ENCODE results near the gene PTEN.

Gene PTEN

DNA sequence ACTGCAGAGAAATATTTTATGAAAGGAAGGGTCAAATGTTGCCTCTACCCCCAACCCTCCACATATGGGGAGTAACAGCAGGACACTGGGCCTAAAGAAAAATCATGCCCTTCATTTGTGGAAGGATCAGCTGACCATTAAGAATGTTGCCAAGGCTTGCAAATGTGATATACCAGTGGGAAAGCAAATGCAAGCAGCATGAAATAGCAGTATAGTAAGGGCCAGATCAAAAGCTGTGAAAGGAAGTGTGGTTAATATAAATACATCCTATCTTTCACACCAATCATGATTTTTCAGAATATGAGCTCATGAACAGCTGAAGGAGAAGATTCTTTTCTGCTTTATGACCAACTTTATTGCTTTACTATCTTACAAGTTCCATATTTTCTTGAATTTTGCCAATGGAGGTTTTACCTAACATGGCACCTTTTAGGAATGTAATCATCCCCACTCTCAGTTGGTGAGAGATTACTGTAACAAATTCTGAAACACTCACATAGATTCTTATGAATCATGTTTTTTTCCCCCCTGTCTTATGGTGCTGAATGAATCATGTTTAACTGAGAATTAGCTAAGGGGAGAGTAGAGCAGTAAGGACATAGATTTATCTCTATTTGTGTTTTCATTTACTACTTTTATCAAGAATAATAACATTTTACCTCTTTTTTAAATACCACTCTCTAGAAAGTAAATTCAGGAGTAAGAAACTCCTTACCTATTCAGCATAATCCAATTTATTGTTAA is 33.3 kb upstream of the PTEN start:
- no peaks in the 10 kb centered on the region for H3K9me3 ChIP-seq (ENCODE audit: insufficient read depth, low read depth, low read length)
- H3K27ac ChIP-seq (ENCODE audit: low read depth, low read length), result no peak overlapping the region
- no peak overlapping the region for H3K9ac ChIP-seq (ENCODE audit: low read depth, low read length)
- H3K36me3 ChIP-seq (ENCODE audit: insufficient read depth, low read length), result no peaks in the 10 kb centered on the region
- H3K4me3 ChIP-seq (ENCODE audit: low read length), result no peak overlapping the region
- H3K27me3 ChIP-seq (ENCODE audit: insufficient read depth, low read length), result no peaks in the 10 kb centered on the region
- no peaks in the 10 kb centered on the region for H3K4me1 ChIP-seq (ENCODE audit: insufficient read depth, low read length)

DNA sequence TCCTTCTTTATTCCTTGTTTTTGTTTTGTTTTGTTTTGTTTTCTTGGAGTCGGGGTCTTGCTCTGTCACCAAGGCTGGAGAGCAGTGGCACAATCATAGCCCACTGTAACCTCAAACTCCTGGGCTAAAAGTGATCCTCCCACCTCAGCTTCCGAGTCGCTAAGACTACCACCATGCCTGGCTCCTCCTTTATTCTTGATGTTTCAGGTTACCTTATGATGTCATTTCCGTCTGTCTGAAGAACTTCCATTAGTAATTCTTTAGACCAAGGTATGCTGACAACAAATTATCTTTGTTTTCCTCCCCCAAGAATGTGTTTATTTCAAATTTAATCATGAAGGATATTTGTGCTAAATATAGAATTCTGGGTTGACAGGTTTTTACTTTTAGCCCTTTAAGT is 27.3 kb upstream of the PTEN start:
- Histone ChIP-seq H3K27ac (ENCODE audit: low read depth, low read length) (no peak overlapping the region), H3K4me3 (ENCODE audit: low read length) (no peak overlapping the region), H3K36me3 (ENCODE audit: insufficient read depth, low read length) (no peaks in the 10 kb centered on the region), H3K9ac (ENCODE audit: low read depth, low read length) (no peak overlapping the region), H3K9me3 (ENCODE audit: insufficient read depth, low read depth, low read length) (no peaks in the 10 kb centered on the region), H3K4me1 (ENCODE audit: insufficient read depth, low read length) (no peaks in the 10 kb centered on the region), H3K27me3 (ENCODE audit: insufficient read depth, low read length) (no peaks in the 10 kb centered on the region)
- 85% methylated on average over 3 of the region's 4 CpGs for WGBS

DNA sequence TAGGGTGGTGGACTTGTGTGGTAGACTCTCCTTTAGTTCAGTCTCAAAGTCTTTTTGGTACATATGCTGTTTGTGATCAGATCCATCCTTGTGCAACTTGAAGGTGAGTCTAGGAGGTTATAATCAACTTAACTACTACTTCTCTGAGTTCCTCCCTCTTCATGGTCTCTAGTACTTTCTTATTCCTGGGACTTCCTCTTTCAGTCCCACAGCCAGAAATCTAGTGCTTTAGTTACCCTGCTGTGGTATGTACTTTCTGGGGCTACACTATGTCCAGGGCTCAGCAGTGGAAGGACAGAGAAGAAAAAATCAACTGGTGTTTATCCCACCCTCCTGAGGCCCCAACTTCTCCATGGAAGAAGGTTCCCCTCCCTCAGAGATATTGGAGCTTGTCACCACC is 26.0 kb upstream of the PTEN start:
- Histone ChIP-seq H3K4me1 (ENCODE audit: insufficient read depth, low read length) (no peaks in the 10 kb centered on the region), H3K27me3 (ENCODE audit: insufficient read depth, low read length) (no peaks in the 10 kb centered on the region), H3K36me3 (ENCODE audit: insufficient read depth, low read length) (no peaks in the 10 kb centered on the region), H3K4me3 (ENCODE audit: low read length) (no peak overlapping the region), H3K9me3 (ENCODE audit: insufficient read depth, low read depth, low read length) (no peaks in the 10 kb centered on the region), H3K27ac (ENCODE audit: low read depth, low read length) (no peak overlapping the region), H3K9ac (ENCODE audit: low read depth, low read length) (no peak overlapping the region)

DNA sequence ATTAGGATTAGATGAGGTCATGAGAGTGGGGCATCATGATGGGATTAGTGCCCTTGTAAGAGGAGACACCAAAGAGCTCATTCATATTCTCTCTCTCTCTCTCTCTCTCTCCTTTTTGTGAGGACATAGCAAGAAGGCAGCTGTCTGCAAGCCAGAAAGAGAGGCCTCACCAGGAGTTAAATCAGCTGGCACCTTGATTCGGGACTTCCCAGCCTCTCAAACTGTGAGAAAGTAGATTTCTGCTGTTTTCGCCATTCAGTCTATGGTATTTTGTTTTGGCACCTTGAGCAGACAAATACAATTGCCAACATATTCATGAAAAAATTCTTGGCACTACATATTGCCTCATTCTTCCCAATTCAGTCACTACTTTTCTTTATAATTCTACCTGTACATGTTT is 24.8 kb upstream of the PTEN start:
- Histone ChIP-seq H3K4me3 (ENCODE audit: low read length) (no peak overlapping the region), H3K4me1 (ENCODE audit: insufficient read depth, low read length) (no peaks in the 10 kb centered on the region), H3K36me3 (ENCODE audit: insufficient read depth, low read length) (no peaks in the 10 kb centered on the region), H3K27me3 (ENCODE audit: insufficient read depth, low read length) (no peaks in the 10 kb centered on the region), H3K9ac (ENCODE audit: low read depth, low read length) (no peak overlapping the region), H3K27ac (ENCODE audit: low read depth, low read length) (no peak overlapping the region), H3K9me3 (ENCODE audit: insufficient read depth, low read depth, low read length) (no peaks in the 10 kb centered on the region)
- WGBS, result 94% methylated on average over 2 of the region's 2 CpGs

DNA sequence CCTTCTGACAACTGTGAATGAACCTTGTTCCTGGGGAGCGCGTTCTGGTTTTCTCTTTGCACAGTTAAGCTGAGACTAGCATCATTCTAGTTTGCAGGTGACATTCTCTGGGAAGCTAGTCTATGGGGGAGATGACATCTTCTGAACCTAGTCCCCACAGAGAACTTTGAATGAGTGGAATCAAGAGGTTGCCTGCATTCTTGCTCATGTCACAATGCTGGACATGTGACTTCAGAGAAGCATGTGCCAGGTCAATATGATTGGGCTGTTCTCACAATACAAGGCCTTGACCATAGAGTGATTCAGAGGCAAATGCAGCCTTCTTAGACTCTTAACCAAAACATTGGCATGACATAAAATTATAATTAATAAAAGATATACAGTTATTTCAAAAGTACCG is 22.2 kb upstream of the PTEN start:
- H3K36me3 ChIP-seq (ENCODE audit: insufficient read depth, low read length), result no peaks in the 10 kb centered on the region

DNA sequence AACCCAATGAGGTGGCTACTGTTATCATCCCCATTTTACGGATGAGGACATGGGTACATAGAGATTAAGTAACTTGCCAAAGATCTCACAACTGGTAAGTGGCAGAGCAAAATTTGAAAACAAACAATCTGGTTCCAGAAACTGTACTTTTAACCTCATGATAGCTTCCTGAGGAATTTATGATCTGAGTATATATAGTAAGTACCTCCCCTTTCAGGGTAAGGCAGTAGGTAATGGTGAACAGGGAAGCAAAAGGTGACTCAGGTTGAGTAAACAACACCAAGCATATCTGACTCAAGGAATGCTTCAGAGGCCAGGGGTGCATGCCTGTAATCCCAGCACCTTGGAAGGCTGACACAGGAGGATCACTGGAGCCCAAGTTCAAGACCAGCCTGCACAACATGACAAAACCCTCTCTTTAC is 21.2 kb upstream of the PTEN start:
- no peaks in the 10 kb centered on the region for H3K4me1 ChIP-seq (ENCODE audit: insufficient read depth, low read length)
- H3K27ac ChIP-seq (ENCODE audit: low read depth, low read length), result no peak overlapping the region
- H3K9ac ChIP-seq (ENCODE audit: low read depth, low read length), result no peak overlapping the region
- H3K27me3 ChIP-seq (ENCODE audit: insufficient read depth, low read length), result no peaks in the 10 kb centered on the region
- no peak overlapping the region for H3K4me3 ChIP-seq (ENCODE audit: low read length)
- no peaks in the 10 kb centered on the region for H3K9me3 ChIP-seq (ENCODE audit: insufficient read depth, low read depth, low read length)
- no peaks in the 10 kb centered on the region for H3K36me3 ChIP-seq (ENCODE audit: insufficient read depth, low read length)
- WGBS, result 93% methylated on average over 1 of the region's 1 CpG

More for the DNA sequence above, 22.2 kb upstream of the PTEN start:
- Histone ChIP-seq H3K27me3 (ENCODE audit: insufficient read depth, low read length) (no peaks in the 10 kb centered on the region), H3K9ac (ENCODE audit: low read depth, low read length) (no peak overlapping the region), H3K4me1 (ENCODE audit: insufficient read depth, low read length) (no peaks in the 10 kb centered on the region), H3K27ac (ENCODE audit: low read depth, low read length) (no peak overlapping the region), H3K9me3 (ENCODE audit: insufficient read depth, low read depth, low read length) (no peaks in the 10 kb centered on the region), H3K4me3 (ENCODE audit: low read length) (no peak overlapping the region)
- WGBS, result 97% methylated on average over 2 of the region's 3 CpGs

DNA sequence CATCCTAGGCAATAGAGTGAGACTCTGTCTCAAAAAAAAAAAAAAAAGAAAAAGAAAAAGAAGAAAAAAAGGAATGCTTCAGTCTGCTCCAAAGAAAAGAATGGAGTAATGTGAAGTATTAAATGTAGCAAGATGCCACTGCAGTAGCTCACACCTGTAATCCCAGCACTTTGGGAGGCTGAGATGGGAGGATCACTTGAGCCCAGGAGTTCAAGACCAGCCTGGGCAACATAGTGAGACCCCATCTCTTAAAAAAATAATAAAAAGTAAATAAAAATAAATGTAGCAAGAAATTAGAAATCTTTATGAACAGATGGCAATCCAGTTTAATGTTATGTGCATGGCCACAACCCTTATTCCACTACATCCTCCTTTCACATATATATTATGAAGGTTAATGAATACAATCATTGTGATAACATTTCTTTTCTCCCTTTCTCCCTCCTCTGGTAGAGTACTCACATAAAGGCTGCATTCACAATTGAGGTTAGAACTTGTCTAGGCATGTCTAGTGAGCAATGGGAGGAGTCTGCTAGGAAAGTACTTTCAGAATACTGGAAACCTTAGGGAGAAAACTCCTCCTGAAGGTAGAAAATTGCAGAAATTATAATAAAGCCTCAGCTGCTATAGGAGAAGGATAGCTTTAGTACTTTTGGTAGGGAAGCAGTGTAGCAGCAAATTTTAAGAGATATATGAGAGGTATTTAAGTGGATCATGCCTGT is 20.5 kb upstream of the PTEN start:
- no peaks in the 10 kb centered on the region for H3K36me3 ChIP-seq (ENCODE audit: insufficient read depth, low read length)
- no peaks in the 10 kb centered on the region for H3K4me1 ChIP-seq (ENCODE audit: insufficient read depth, low read length)
- H3K27ac ChIP-seq (ENCODE audit: low read depth, low read length), result no peak overlapping the region
- no peaks in the 10 kb centered on the region for H3K27me3 ChIP-seq (ENCODE audit: insufficient read depth, low read length)
- no peak overlapping the region for H3K9ac ChIP-seq (ENCODE audit: low read depth, low read length)
- no peaks in the 10 kb centered on the region for H3K9me3 ChIP-seq (ENCODE audit: insufficient read depth, low read depth, low read length)
- no peak overlapping the region for H3K4me3 ChIP-seq (ENCODE audit: low read length)

DNA sequence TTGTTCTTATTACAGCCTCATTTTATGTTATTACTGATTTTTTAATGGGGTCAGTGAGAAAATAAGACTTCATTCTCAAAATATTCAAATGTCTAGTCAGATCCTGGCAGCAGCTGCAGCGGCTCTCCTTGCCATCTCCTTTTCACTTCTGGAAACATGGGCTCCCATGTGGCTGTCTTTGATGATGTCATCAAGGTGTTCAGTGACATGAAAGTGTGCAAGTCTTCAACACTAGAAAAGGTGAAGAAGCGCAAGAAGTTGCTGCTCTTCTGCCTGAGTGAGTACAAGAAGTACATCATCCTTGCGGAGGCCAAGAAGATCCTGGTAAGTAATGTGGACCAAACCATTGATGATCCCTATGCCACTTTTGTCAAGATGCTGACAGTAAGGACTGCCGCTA is 19.7 kb upstream of the PTEN start:
- Histone ChIP-seq H3K9me3 (ENCODE audit: insufficient read depth, low read depth, low read length) (no peaks in the 10 kb centered on the region), H3K9ac (ENCODE audit: low read depth, low read length) (no peak overlapping the region), H3K4me1 (ENCODE audit: insufficient read depth, low read length) (no peaks in the 10 kb centered on the region), H3K4me3 (ENCODE audit: low read length) (no peak overlapping the region), H3K27me3 (ENCODE audit: insufficient read depth, low read length) (no peaks in the 10 kb centered on the region), H3K27ac (ENCODE audit: low read depth, low read length) (no peak overlapping the region), H3K36me3 (ENCODE audit: insufficient read depth, low read length) (no peaks in the 10 kb centered on the region)
- WGBS, result 95% methylated on average over 4 of the region's 4 CpGs

DNA sequence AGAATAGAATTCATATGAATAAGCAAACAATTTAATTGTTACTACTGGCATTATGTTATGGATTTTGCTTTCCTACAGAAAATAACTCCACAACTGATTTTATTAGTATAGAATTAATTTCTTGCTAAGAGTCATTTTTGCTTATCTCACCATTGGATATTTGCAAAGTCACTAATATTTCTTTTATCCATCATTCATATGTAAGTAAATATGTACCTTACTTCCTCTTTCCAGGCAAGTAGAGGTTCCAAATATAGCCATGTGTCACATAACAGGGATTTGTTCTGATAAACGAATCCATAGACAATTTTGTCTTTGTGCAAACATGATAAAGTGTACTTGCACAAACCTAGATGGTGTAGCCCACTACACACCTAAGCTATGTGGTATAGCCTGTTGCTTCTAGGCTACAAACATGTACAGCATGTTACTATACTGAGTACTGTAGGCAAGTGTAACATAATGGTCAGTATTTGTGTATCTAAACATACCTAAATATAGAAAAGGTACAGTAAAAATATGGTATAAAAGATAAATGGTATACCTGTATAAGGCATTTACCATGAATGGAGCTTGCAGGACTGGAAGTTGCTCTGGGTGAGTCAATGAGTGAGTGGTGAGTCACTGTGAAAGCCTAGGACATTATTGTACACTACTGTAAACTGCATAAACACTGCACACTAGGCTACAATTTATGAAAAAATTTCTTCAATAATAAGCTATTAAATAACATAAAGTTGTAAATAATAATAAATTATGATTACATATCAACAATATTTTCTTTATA is 18.4 kb upstream of the PTEN start:
- Histone ChIP-seq H3K27me3 (ENCODE audit: insufficient read depth, low read length) (no peaks in the 10 kb centered on the region), H3K36me3 (ENCODE audit: insufficient read depth, low read length) (no peaks in the 10 kb centered on the region), H3K9ac (ENCODE audit: low read depth, low read length) (no peak overlapping the region), H3K9me3 (ENCODE audit: insufficient read depth, low read depth, low read length) (no peaks in the 10 kb centered on the region), H3K27ac (ENCODE audit: low read depth, low read length) (no peak overlapping the region), H3K4me3 (ENCODE audit: low read length) (no peak overlapping the region), H3K4me1 (ENCODE audit: insufficient read depth, low read length) (no peaks in the 10 kb centered on the region)
- 88% methylated on average over 1 of the region's 1 CpG for whole genome bisulfite sequencing

DNA sequence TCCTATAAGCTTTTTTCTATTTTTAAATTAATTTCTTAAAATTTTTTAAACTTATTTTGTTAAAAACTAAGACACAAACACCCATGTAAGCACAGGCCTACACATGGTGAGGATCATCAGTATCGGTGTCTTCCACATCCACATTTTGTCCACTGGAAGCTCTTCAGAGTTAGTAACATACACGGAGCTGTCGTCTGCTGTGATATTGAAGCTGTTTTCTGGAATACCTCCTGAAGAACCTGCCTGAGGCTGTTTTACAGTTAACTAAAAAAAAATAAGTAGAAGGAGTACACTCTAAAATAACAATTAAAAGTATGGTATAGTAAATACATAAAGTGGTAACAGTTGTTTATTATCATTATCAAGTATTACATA is 17.8 kb upstream of the PTEN start:
- Histone ChIP-seq H3K4me1 (ENCODE audit: insufficient read depth, low read length) (no peaks in the 10 kb centered on the region), H3K36me3 (ENCODE audit: insufficient read depth, low read length) (no peaks in the 10 kb centered on the region), H3K27ac (ENCODE audit: low read depth, low read length) (no peak overlapping the region), H3K9me3 (ENCODE audit: insufficient read depth, low read depth, low read length) (no peaks in the 10 kb centered on the region), H3K9ac (ENCODE audit: low read depth, low read length) (no peak overlapping the region), H3K4me3 (ENCODE audit: low read length) (no peak overlapping the region), H3K27me3 (ENCODE audit: insufficient read depth, low read length) (no peaks in the 10 kb centered on the region)
- WGBS, result 95% methylated on average over 3 of the region's 3 CpGs

DNA sequence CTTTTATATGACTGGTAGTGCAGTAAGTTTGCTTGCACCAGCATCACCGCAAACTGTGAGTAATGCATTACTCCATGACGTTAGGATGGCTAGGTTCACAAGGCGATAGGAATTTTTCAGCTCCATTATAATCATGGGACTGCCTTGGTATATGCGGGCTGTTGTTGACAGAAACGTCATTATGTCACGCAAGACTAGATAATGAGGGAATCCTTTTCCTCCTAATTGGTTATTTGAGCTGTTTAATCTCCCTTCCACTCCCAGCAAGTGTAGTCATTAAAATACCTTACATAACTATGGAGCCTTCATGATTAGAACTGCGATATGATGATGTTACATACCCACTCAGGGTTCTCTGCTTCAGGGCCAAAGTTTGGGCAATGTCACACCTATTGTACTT is 17.4 kb upstream of the PTEN start:
- H3K9ac ChIP-seq (ENCODE audit: low read depth, low read length), result no peak overlapping the region
- H3K27ac ChIP-seq (ENCODE audit: low read depth, low read length), result no peak overlapping the region
- H3K4me1 ChIP-seq (ENCODE audit: insufficient read depth, low read length), result peaks cover 2% of the 10 kb centered on the region; the same call in 1 of the 2 replicates
- no peak overlapping the region for H3K4me3 ChIP-seq (ENCODE audit: low read length)
- H3K36me3 ChIP-seq (ENCODE audit: insufficient read depth, low read length), result no peaks in the 10 kb centered on the region
- 85% methylated on average over 7 of the region's 7 CpGs for WGBS
- H3K27me3 ChIP-seq (ENCODE audit: insufficient read depth, low read length), result no peaks in the 10 kb centered on the region
- no peaks in the 10 kb centered on the region for H3K9me3 ChIP-seq (ENCODE audit: insufficient read depth, low read depth, low read length)
